Activated CD4-positive, alpha-beta T cell treated with anti-CD3 and anti-CD28 coated beads, Interleukin-10, Interleukin-2, amounts not matched to agents 100 ng/mL and 50 ng/mL, durations not matched to agents 16 hours and 8 hours (primary cell): ENCODE results near the gene MADD.

Source experiments
- DNase-seq: peaks from one replicate; pipeline ENCODE4 v3.0.0-alpha.2; 2020

The MADD gene

DNA sequence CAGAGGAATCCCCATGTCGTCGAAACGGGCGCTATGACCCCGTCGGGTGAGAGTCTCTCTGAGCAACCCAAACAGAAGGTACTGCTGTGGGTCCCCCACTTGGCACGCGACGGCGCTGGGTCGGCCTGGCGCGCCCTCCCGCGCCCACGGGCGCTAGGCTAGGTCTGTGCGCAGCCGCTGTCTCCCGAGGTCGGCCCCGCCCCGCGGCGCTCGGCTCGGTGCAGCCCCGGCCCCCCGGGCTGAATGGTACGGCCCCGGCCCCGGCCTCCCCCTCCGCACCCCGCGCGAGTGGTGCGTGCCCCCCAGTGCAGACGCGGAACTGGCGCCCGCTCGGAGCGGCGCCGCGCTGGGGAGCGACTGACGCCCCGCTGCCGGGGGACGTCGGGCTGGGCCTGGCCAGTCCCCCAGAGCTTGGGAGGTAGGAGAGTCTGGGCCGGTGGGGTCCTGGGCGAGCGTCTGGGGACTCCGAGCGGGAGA, at the start of gene MADD:
Gene MADD, plus strand, starts transcription at position 305 of the 477 bp plus-strand sequence.
- DNase-seq: peak; percentile 93

DNA sequence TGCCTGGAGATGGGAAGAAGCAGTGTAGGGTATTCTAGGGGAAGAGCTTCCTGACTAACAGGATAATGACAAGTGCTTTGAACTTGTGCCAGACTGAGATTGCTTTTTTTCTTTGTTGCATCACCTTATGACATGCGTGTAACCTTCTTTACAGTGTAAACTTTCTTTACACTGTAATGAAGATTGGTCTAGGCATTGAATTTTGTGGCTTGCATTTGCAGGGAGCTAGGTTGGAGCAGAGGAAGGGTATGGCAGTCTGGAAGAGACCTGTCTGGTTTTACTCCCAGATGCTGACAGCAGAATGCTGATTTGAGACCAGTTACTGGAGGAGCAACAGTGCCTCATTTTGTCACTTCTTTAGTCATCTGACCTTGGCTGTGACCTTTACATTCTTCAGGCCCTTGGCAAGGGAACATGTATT, 49.5 kb upstream of the MADD start:
- peak; percentile 16 for DNase-seq

DNA sequence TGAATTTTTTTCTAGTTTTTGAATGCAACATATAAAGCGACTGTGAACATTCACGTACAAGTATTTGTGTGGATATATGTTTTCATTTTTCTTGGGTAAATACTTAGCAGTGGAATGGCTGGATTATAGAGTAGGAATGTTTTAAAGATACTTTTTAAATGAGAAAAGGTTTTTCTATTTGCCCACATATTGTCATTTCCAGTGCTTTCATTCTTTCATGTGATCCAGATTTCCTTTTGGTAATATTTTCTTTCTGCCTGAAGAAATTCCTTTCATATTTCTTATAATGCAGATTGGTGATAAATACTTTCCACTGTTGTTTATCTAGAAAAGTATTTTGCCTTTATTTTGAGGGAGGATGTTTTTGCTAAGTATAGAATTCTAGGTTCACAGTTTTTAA, 47.2 kb upstream of the MADD start:
- DNase-seq: no peak

DNA sequence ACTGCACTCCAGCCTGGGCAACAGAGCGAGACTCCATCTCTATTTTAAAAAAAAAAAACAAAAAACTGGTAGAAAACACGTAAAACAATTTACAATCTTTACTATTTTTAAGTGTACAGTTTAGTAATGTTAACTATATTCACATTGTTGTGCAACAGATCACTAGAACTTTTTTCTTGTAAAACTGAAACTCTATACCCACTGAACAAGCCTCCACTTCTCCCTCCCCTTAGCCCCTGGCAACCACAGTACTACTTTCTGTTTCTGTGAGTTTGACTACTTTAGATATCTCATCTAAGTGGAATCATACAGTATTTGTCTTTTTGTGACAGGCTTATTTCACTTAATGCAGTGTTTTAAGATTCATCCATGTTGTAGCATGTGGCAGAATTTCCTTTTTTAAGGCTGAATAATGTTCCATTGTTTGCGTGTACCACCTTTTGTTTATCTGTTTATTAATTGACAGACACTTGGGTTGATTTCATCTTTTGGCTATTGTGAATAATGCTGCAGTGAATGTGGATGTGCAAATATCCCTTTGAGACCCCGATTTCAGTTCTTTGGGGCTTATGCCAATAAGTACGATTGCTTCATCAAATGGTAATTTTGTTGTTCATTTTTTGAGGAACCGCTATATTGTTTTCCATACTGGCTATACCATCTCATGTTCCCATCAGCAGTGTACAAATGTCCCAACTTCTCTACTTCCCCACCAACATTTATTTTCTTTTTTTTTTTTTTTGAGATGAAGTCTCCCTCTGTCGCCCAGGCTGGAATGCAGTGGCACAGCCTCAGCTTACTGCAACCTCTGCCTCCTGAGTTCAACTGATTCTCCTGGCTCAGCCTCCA, 44.2 kb upstream of the MADD start:
- DNase-seq: peak; percentile 75

DNA sequence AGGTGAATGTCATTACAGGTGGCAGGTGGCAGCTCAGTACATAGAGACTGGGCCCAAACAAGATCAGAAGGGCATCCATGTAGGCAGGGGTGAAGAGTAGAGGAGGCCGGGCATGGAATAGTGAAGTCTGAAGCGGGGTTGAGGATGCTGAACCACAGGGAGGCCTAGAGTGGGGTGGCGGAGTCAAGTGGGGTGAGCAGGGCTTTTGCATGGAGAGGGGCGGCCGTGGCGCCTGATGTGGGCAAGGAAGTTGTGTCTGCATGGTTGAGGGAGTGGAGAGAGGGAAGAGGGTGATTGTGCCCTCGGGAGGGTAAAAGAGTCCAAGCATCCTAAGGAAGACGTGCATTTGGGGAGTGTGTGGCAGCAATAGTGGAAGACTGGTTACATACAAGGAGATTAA, 40.8 kb upstream of the MADD start:
- no peak for DNase-seq

DNA sequence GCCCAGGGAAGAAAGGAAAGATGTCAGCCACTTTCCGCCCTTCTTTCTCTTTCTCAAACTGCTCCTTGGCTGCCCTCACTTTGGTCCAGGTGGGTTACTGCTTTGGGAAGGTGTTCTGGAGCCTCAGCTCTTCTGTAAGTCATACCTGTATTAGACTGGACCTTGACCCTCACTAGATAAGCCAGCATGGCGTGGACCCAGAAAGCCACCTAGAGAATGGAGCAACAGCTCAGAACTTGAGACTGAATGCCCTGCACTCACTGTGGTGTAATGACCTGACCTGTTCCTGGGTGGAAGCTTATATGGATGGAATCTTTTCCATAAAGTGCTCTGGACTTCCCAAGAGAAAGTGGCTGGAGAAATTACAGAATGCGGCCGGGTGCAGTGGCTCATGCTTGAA, 36.9 kb upstream of the MADD start:
- no peak for DNase-seq

DNA sequence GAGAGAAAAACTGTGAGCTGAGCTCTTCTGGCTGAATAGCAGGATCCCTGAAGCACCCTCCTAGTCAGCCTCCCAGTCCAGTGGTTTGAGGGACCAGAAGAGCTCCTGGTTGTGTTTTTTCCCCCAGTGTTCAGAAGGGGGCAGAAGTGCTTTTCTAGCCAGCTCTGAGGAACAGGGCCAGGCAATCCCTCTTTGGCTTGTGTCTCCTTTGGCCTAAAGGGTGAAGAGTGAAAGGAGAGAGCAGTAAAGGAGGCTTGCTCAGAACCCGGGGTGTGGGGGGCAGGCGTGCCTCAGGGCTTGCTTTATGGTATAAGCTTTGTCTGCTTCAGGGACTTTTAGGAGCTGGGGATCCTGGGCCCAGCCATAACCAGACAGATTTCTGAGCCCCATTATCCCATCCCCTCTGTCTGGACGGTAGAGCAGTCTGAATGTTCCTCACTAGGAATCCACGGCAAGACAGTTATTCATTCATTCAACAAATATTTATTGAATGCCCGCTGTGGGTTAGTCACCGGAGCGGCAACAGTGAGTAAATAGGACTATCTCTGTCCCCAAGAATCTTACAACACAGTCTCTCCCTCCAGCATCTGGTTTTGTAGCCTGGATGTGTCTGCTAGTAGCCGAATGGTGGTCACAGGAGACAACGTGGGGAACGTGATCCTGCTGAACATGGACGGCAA, 35.8 kb upstream of the MADD start:
- DNase-seq: peak; percentile 26

DNA sequence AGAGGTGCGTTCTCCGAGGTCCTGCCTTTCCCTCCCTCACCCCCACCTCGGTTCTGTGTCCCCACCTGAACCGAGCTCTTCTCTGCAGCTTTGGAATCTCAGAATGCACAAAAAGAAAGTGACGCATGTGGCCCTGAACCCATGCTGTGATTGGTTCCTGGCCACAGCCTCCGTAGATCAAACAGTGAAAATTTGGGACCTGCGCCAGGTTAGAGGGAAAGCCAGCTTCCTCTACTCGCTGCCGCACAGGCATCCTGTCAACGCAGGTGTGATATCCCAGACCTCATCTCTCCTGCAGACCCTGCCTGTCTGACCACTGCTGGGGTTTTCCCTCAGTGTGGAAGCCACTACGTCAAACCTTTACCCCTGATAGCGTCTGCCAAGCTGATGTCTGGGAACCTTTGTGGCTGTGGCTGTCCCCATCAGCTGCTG, 35.2 kb upstream of the MADD start:
- peak; percentile 32 for DNase-seq

DNA sequence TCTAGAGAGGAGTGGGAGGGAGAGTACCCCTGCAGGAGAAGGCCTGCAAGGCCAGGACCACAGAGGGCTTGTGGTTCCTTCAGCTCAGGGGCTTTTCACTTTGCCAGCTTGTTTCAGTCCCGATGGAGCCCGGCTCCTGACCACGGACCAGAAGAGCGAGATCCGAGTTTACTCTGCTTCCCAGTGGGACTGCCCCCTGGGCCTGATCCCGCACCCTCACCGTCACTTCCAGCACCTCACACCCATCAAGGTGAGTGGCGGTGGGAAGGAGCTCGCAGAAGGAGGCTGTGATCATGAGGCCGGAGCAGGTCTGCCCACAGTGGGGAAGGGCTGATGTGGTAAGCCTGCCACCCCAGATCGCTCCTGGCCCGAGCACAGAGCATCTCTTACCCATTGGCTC, 34.8 kb upstream of the MADD start:
- DNase-seq: no peak

DNA sequence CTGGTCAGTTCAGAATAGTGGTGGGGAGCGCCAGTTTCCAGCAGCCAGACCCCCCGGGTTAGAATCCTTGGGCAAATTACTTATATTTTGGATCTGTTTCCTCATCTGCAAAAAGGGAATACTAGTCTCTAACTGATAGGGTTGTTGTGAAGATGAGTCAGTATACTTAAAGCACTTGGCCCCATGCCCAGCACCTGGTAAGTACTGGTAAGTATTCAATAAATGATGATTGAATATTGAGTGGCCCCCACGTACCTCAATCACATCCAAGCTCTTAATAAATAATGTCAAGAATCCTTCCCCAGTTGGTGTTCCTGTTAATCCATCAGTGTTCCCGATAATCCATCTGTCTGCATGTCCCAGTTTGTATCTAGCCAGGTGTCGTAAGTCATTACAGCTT, 33.5 kb upstream of the MADD start:
- no peak for DNase-seq

DNA sequence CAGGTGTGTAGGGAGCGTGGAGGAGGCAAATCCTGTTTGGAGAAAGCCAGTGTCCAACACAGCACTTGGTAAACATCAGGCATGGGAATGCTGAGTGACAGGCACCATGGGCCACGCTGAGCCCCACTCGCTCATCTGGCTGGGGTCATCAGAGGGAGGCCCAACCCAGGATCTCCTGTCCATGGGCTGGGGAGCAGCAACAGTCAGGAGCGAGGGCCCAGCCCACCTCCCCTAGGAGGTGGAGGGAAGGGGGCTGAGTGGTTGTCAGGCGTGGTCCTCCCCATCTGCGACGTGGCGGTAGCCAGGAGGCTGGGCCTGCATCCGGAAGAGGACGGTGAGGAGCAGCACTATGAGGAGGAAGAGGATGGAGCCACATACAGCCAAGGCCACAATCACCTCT, 30.1 kb upstream of the MADD start:
- no peak for DNase-seq

DNA sequence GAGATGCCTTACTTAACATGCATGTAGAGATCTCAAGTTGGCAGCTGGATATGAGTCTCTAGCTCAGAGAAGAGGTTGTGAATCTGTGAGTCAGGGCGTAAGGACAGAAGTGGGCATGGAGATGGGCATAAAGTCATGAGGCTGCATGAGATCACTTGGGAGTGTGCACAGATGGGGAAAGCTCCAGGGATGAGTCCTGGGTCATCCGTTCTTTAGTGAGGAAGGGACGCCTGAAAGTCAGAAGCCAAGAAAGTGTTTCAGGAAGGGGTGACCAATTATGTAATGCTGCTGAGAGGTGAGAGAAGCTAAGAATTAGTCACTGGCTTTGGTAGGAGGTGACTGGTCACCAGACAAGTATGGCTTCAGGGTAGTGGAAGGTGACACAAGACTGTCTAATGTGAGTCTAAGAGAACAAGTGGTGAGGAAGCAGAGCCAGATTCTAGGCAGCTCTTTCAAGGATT, 28.1 kb upstream of the MADD start:
- peak; percentile 20 for DNase-seq

DNA sequence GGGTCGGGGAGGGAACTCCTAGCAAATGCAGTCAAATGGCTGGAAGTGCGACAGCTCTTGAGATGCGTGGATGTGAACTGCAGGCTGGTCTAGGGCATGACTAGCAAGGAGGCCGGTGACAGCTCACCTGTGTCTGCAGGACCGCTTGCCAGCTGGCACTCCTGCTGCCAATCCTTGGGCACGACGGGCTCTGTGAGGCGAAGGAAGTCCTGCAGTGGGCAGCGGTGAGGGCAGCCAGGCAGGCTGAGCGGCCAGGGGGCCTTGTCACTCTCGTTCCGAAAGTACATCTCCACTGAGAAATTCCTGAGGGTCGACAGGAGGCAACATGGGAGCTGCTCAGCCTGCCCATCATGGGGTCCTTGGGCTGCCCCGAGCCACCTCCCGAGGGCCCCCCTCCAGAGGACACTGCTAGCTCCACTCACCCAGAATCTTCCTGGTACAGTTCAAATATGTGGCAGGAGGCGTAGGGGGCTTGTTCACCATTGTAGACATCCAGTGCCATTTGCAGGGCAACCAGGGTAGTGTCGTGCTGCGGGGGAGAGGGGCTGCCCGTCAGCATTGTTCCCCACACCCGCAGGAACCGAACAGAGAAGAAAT, 27.2 kb upstream of the MADD start:
- no peak for DNase-seq

DNA sequence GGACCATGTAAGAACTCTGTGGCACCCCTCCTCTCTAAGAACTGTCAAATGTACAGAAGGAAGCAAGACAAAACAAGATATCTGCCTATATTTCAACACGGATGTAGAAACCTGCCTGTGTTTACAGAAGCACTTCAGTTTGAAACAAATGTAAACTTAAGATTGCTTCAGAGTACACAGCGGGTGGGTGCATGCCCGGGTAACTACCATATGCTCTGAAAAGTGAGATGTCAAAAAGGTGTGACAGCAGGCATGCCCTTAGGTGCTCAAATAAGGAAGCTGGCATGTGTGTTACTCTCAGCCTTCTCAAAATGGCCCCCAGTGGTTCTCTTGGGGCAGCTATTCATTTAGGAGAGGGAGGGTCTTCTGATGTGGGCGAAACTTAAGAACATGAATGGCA, 26.5 kb upstream of the MADD start:
- no peak for DNase-seq

DNA sequence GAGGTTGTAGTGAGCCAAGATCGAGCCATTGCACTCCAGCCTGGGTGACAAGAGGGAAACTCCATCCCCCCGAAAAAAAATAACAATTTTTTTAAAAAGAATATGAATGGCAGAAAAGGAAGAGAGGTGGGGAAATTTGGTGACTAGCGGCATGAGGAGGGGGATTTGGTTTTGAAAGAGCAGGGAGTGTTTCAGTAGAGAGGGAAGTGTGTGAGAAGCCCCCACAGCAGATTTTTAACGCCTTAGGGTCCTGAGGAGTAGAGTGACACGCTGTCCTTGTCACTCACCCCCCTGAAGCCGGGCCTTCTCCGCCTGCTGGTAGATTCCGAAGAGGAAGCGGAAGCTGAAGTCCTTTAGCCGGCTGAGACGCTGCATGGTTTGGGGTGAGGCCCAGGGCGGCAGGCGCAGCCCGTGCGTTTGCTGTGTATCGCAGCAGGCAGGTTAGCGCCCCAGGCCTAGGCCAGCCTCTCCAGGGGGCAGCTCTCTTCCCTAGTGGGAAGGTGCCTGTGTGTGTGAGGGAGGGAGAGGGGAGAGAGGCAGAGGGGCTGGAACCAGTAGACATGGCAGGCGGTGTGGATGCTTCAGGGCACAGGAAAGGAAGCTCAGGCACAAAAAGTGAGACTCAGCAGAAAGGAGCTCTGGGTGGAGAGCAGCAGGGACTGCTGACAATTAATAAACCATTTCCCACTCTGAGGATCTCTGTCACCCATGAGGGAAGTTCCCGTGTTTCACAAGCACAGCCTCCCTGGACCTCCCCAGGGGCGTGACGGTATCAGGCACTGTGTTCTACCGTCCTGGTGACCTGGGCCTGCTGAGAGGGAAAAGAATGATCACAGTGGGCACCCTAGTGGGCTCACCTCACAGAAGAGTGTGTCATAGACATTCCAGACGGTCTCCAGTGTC, 25.2 kb upstream of the MADD start:
- DNase-seq: no peak

DNA sequence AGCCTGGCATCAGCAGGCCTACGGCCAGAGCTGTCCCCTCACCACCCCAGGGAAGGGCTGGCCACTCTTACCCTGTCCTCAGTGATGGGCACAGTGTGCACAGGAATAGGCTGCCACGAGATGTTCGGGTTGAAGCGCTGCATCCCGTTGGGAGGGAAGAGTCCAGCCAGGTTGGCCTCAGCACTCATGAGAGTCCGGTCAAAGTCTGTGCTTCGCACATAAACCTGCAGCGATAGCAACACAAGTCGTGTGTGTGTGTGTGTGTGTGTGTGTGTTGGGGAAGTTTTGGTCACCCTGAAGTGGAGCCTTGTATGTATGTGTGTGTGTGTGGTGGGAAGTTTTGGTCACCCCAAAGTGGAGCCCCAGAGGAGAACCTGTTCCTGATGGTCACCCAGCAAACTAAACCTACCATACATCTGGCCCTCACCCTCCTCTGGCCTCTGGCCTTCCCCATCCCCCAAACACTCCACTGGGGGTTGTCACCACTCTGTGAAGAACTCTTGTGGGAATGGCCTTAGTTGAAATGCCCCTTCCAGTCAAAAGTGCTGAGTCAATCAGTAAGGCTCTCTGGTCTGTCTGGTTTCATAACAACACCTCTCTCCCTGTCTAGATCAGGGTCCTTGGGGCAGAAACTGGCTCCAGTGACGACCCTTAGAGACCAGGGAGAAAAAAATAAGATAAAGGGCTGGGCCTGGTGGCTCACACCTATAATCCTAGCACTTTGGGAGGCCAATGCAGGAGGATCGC, 24.1 kb upstream of the MADD start:
- no peak for DNase-seq

DNA sequence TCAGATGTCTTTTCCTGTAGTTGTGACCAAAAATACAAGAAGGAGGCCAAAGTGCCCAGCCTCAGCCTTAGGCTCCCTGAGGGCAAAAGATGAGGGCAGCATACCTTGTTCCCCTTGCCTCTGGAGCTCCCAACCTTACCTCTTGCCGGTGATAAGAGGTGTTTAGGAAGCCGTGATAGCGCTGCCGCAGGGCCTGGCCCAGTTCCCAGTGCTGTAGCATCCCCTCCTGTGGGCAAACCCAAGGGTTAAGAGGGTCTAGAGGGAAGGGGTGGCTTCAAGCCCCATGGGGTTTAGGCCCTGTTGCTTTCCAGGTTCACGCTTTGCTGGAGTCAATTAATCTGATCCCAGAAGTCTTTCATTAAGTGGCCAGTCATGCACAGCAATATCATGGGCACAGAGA, 22.4 kb upstream of the MADD start:
- no peak for DNase-seq

DNA sequence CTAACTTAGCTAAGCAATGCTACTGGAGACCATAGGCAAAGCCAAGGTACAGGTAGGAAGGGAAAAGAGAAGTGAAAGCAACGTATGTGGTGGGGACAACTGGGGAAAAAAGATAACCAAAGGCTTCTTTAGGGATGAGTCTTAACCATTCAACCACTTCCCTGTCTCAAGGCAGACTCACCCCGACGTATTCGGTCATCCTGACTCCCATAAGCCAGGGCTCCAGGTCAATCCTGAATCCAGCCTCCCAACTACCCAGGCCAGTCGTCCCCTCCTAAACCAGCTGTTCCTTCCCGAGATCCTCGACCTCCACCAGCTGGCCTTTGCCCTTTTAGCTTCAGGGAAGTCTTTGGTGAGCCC, 21.6 kb upstream of the MADD start:
- no peak for DNase-seq

DNA sequence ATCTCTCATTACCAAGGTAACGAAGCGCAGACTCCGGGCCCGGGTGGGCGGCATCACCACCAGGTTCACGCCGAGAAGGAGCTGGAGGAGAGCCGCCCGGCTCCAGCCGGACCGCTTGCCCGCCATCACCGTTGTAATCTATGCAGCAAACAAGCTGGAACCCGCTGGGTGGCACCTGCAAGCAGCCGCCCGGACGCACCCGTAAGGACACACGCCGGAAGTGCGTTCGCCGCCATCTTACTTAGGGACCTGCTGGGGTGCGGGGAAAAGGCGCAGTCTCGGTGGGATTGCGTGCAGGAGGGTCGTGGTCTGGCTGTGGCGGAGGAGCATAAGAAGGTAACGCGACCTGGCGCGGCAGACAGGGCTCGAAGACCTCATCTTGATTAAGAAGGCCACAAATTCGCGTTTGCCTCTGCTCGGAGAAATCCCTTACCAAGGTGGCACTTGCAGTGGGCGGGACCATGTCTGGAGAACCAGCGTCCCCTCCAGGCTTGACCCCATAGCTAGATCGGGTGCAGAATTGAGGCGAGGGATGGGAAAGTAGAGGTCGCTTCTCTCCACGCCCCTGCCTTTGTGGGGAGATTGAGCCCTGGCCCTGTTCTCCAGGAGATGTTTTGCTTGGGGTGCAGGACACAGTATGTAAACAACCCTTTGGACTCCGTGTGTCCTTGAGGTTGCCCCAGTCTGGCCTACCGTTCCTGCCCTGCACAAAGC, 21.1 kb upstream of the MADD start, which contains the start of gene ACP2:
Gene ACP2, minus strand, starts transcription at position 151 of the 714 bp plus-strand sequence. Its CDS starts 25 bp downstream, at position 126.
- DNase-seq: peak; percentile 93

DNA sequence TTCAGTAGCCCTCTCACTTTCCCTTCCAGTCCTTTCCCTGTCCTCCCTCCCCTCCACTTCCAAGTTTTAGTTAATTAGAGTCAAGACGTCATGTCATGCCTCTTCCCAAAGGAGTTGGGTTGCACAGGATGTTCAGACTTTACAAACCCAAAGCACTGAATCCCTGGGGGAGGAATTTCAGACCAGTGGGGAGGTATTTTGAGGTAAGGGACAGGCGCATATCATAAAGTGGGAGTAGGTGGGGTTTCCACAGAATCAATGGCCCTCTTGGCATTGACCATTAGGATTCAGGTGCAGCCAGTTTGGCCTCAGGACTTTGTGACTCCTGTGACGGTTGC, 20.6 kb upstream of the MADD start:
- no peak for DNase-seq

DNA sequence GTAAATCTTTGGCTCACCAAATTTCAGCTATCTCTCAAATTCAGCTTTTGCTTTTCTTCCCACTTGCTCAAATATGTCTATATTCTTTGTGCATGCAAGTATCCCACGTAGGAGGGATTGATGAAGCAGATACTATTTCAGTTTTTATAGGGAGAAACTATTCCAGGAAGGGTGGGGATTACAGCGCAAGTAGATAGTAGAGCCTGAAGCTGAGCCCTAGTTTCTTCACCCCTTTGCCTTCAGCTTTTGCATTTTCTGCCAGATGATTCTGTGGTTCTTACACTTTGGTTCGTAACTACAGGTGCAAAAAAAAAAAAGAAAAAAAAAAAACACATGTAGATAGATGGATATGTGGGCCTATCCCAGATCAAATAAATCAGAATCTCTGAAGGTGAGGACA, 18.2 kb upstream of the MADD start:
- DNase-seq: no peak
